Mesendoderm (in vitro differentiated cells): ENCODE results near the gene IRAK2.
A peak's percentile ranks its signal among the peaks of the same experiment; 100 is the strongest.

Experiments
- DNase-seq: peaks from one replicate; pipeline ENCODE4 v3.0.0; 2013
- H2AK5ac ChIP-seq: 2 replicates; pipeline ENCODE4 v1.6.1; 2013; ENCODE audit warnings: low read length, inconsistent platforms
- H2BK120ac ChIP-seq: 2 replicates; pipeline ENCODE4 v1.6.1; 2013; ENCODE audit warnings: low read depth, mild to moderate bottlenecking, low read length, moderate library complexity, mixed read lengths
- H2BK15ac ChIP-seq: replicated peaks from 2 replicates; pipeline ENCODE4 v1.6.1; 2013; ENCODE audit warnings: low read depth, mild to moderate bottlenecking, moderate library complexity
- H2BK5ac ChIP-seq: 2 replicates; pipeline ENCODE4 v1.6.1; 2013; ENCODE audit warnings: low read length, inconsistent platforms
- H3K18ac ChIP-seq: 2 replicates; pipeline ENCODE4 v1.6.1; 2013; ENCODE audit warnings: mild to moderate bottlenecking, low read length, mixed read lengths
- H3K23ac ChIP-seq: one replicate; pipeline ENCODE4 v1.6.1; 2013; ENCODE audit warnings: low read length
- H3K27ac ChIP-seq: 2 replicates; pipeline ENCODE4 v1.5.1; 2013; ENCODE audit warnings: low read depth, mild to moderate bottlenecking, inconsistent platforms, low read length, moderate library complexity
- H3K27me3 ChIP-seq: 2 replicates; pipeline ENCODE4 v1.6.1; 2013; ENCODE audit warnings: low read length, control low read depth, mild to moderate bottlenecking, inconsistent platforms; ENCODE audit not compliant: insufficient read depth, poor library complexity
- H3K36me3 ChIP-seq: 2 replicates; pipeline ENCODE4 v1.6.1; 2013; ENCODE audit warnings: low read length, inconsistent platforms; ENCODE audit not compliant: control insufficient read depth, insufficient read depth
- H3K4ac ChIP-seq: one replicate; pipeline ENCODE4 v1.6.1; 2013; ENCODE audit warnings: low read depth, mild to moderate bottlenecking, low read length, moderate library complexity
- H3K4me1 ChIP-seq: 2 replicates; pipeline ENCODE4 v1.6.1; 2013; ENCODE audit warnings: low read depth, low read length, inconsistent platforms; ENCODE audit not compliant: control insufficient read depth
- H3K4me2 ChIP-seq: 2 replicates; pipeline ENCODE4 v1.6.1; 2013; ENCODE audit warnings: low read length
- H3K4me3 ChIP-seq: 2 replicates; pipeline ENCODE4 v1.5.1; 2013; ENCODE audit warnings: mild to moderate bottlenecking, low read length
- H3K56ac ChIP-seq: one replicate; pipeline ENCODE4 v1.6.1; 2013; ENCODE audit warnings: low read length
- H3K79me1 ChIP-seq: 2 replicates; pipeline ENCODE4 v1.6.1; 2013; ENCODE audit warnings: low read length, inconsistent platforms
- H3K79me2 ChIP-seq: 2 replicates; pipeline ENCODE4 v1.6.1; 2013; ENCODE audit warnings: mild to moderate bottlenecking, low read length; ENCODE audit not compliant: control insufficient read depth, insufficient read depth
- H3K9ac ChIP-seq: 2 replicates; pipeline ENCODE4 v1.6.1; 2013; ENCODE audit warnings: low read length, inconsistent platforms
- H4K5ac ChIP-seq: one replicate; pipeline ENCODE4 v1.6.1; 2013; ENCODE audit warnings: low read length
- H4K8ac ChIP-seq: one replicate; pipeline ENCODE4 v1.6.1; 2013; ENCODE audit warnings: low read depth, mild to moderate bottlenecking, control low read depth, low read length, moderate library complexity
- WGBS: extraction: QIAGEN DNeasy Blood & Tissue Kit; methylation state at CpG from one replicate; pipeline ENCODE4 v1.1.7; 2013; ENCODE audit warnings: low lambda C conversion rate, missing lambda C conversion rate; ENCODE audit not compliant: insufficient coverage; ENCODE audit errors: extremely low coverage; 5-methylcytosine and 5-hydroxymethylcytosine counted together

IRAK2 gene

GRCh38 chr3:10234526-10235230 lies 70.0 kb downstream of the IRAK2 start:
- Histone ChIP-seq H4K5ac (no peak overlapping the region), H3K56ac (no peak overlapping the region), H3K18ac (no peak overlapping the region), H3K4me1 (no peaks in the 10 kb centered on the region), H4K8ac (no peak overlapping the region), H3K4me3 (no peak overlapping the region), H3K4me2 (no peak overlapping the region), H3K79me2 (no peaks in the 10 kb centered on the region), H2BK120ac (no peak overlapping the region), H3K9ac (no peak overlapping the region), H2BK5ac (no peak overlapping the region), H3K36me3 (no peaks in the 10 kb centered on the region), H2AK5ac (no peak overlapping the region), H3K27ac (no peak overlapping the region), H2BK15ac (no peak overlapping the region), H3K27me3 (no peaks in the 10 kb centered on the region), H3K4ac (no peak overlapping the region), H3K23ac (no peak overlapping the region), H3K79me1 (no peaks in the 10 kb centered on the region)
- no CpG with 5 or more reads among the region's 36 CpGs for WGBS
- DNase-seq: peak; percentile 49

- Histone ChIP-seq H3K4ac (no peak overlapping the region), H3K56ac (no peak overlapping the region), H4K8ac (no peak overlapping the region), H3K79me1 (no peaks in the 10 kb centered on the region), H3K4me2 (no peak overlapping the region), H3K79me2 (no peaks in the 10 kb centered on the region), H4K5ac (no peak overlapping the region), H3K18ac (no peak overlapping the region), H3K9ac (no peak overlapping the region), H2BK5ac (no peak overlapping the region), H3K4me1 (no peaks in the 10 kb centered on the region), H2AK5ac (no peak overlapping the region), H3K4me3 (no peak overlapping the region), H2BK15ac (no peak overlapping the region), H3K27ac (no peak overlapping the region), H3K27me3 (no peaks in the 10 kb centered on the region), H3K23ac (no peak overlapping the region), H2BK120ac (no peak overlapping the region), H3K36me3 (no peaks in the 10 kb centered on the region)
- no CpG with 5 or more reads among the region's 6 CpGs for WGBS
- no peak for DNase-seq
Measured at GRCh38 chr3:10235551-10235950, 70.8 kb downstream of the IRAK2 start.

GRCh38 chr3:10238345-10239183 lies 73.8 kb downstream of the IRAK2 start:
- Histone ChIP-seq H3K18ac (no peak overlapping the region), H3K9ac (no peak overlapping the region), H4K8ac (no peak overlapping the region), H3K27me3 (no peaks in the 10 kb centered on the region), H2AK5ac (no peak overlapping the region), H3K4me1 (no peaks in the 10 kb centered on the region), H2BK15ac (no peak overlapping the region), H3K4me2 (no peak overlapping the region), H3K36me3 (no peaks in the 10 kb centered on the region), H2BK120ac (no peak overlapping the region), H3K27ac (no peak overlapping the region), H3K23ac (no peak overlapping the region), H3K4ac (no peak overlapping the region), H3K56ac (no peak overlapping the region), H2BK5ac (no peak overlapping the region), H3K79me2 (no peaks in the 10 kb centered on the region), H3K4me3 (no peak overlapping the region), H3K79me1 (no peaks in the 10 kb centered on the region), H4K5ac (no peak overlapping the region)
- DNase-seq: no peak
- no CpG with 5 or more reads among the region's 15 CpGs for WGBS

GRCh38 chr3:10240799-10241198 lies 76.1 kb downstream of the IRAK2 start:
- no peak overlapping the region for H2AK5ac ChIP-seq
- no peak overlapping the region for H4K8ac ChIP-seq

GRCh38 chr3:10242182-10243065 lies 77.7 kb downstream of the IRAK2 start:
- H3K79me1 ChIP-seq: no peaks in the 10 kb centered on the region
- H3K4ac ChIP-seq: no peak overlapping the region
- H2AK5ac ChIP-seq: no peak overlapping the region
- H3K36me3 ChIP-seq: no peaks in the 10 kb centered on the region
- DNase-seq: no peak
- no peak overlapping the region for H2BK120ac ChIP-seq
- H4K5ac ChIP-seq: no peak overlapping the region
- no peak overlapping the region for H3K23ac ChIP-seq
- H2BK5ac ChIP-seq: no peak overlapping the region
- no peaks in the 10 kb centered on the region for H3K79me2 ChIP-seq
- no peak overlapping the region for H3K18ac ChIP-seq
- no peak overlapping the region for H3K4me2 ChIP-seq
- no peak overlapping the region for H3K4me3 ChIP-seq
- H3K9ac ChIP-seq: no peak overlapping the region
- WGBS: no CpG with 5 or more reads among the region's 7 CpGs
- no peak overlapping the region for H3K56ac ChIP-seq
- H4K8ac ChIP-seq: no peak overlapping the region
- no peak overlapping the region for H3K27ac ChIP-seq
- no peak overlapping the region for H2BK15ac ChIP-seq
- H3K27me3 ChIP-seq: no peaks in the 10 kb centered on the region
- no peaks in the 10 kb centered on the region for H3K4me1 ChIP-seq

More at GRCh38 chr3:10240799-10241198, 76.1 kb downstream of the IRAK2 start:
- Histone ChIP-seq H3K79me2 (no peaks in the 10 kb centered on the region), H3K36me3 (no peaks in the 10 kb centered on the region), H3K27me3 (no peaks in the 10 kb centered on the region), H3K23ac (no peak overlapping the region), H2BK5ac (no peak overlapping the region), H3K4me3 (no peak overlapping the region), H3K4me1 (no peaks in the 10 kb centered on the region), H4K5ac (no peak overlapping the region), H3K79me1 (no peaks in the 10 kb centered on the region), H3K27ac (no peak overlapping the region), H3K4me2 (no peak overlapping the region), H3K4ac (no peak overlapping the region), H3K56ac (no peak overlapping the region), H2BK15ac (no peak overlapping the region), H3K18ac (no peak overlapping the region), H3K9ac (no peak overlapping the region), H2BK120ac (no peak overlapping the region)
- WGBS: no CpG with 5 or more reads among the region's 6 CpGs
- no peak for DNase-seq
